ENCODE results near the gene DAZAP1.

Gene DAZAP1

GRCh38 chr19:1386945-1387683 lies 20.3 kb upstream of the DAZAP1 start:
- Histone ChIP-seq H3K36me3 (ENCODE audit: insufficient read depth, low read length) (no peaks in the 10 kb centered on the region), H3K79me2 (ENCODE audit: control insufficient read depth, insufficient read depth, low read length, unreplicated experiment) (peaks cover 8% of the 10 kb centered on the region), H3K27me3 (ENCODE audit: insufficient read depth, low read length) (no peaks in the 10 kb centered on the region), H3K4me1 (ENCODE audit: control insufficient read depth, insufficient read depth, low read length, unreplicated experiment) (no peaks in the 10 kb centered on the region), H3K27ac (ENCODE audit: low read depth, low read length) (no peak overlapping the region), H2AFZ (ENCODE audit: low read length, unreplicated experiment) (no peak overlapping the region), H3K4me3 (ENCODE audit: low read depth, low read length) (no peak overlapping the region)

GRCh38 chr19:1387684-1388636 lies 19.4 kb upstream of the DAZAP1 start:
- Histone ChIP-seq H2AFZ (ENCODE audit: low read length, unreplicated experiment) (no peak overlapping the region), H3K4me3 (ENCODE audit: low read depth, low read length) (no peak overlapping the region), H3K27me3 (ENCODE audit: insufficient read depth, low read length) (no peaks in the 10 kb centered on the region), H3K79me2 (ENCODE audit: control insufficient read depth, insufficient read depth, low read length, unreplicated experiment) (peaks cover 8% of the 10 kb centered on the region), H3K27ac (ENCODE audit: low read depth, low read length) (no peak overlapping the region), H3K4me1 (ENCODE audit: control insufficient read depth, insufficient read depth, low read length, unreplicated experiment) (no peaks in the 10 kb centered on the region), H3K36me3 (ENCODE audit: insufficient read depth, low read length) (0 out of 2 replicates have a peak, but pooled peaks cover 3% of the 10 kb centered on the region)

- Histone ChIP-seq H3K79me2 (ENCODE audit: control insufficient read depth, insufficient read depth, low read length, unreplicated experiment) (peaks cover 8% of the 10 kb centered on the region), H3K4me1 (ENCODE audit: control insufficient read depth, insufficient read depth, low read length, unreplicated experiment) (no peaks in the 10 kb centered on the region), H3K27ac (ENCODE audit: low read depth, low read length) (no peak overlapping the region), H3K27me3 (ENCODE audit: insufficient read depth, low read length) (no peaks in the 10 kb centered on the region), H2AFZ (ENCODE audit: low read length, unreplicated experiment) (no peak overlapping the region), H3K36me3 (ENCODE audit: insufficient read depth, low read length) (0 out of 2 replicates have a peak, but pooled peaks cover 3% of the 10 kb centered on the region), H3K4me3 (ENCODE audit: low read depth, low read length) (no peak overlapping the region)
Measured at GRCh38 chr19:1388637-1389026, 18.8 kb upstream of the DAZAP1 start.

- H3K27me3 ChIP-seq (ENCODE audit: insufficient read depth, low read length) = no peaks in the 10 kb centered on the region
- no peak overlapping the region for H3K27ac ChIP-seq (ENCODE audit: low read depth, low read length)
- peaks cover 2% of the 10 kb centered on the region for H3K79me2 ChIP-seq (ENCODE audit: control insufficient read depth, insufficient read depth, low read length, unreplicated experiment)
- no peak overlapping the region for H3K4me3 ChIP-seq (ENCODE audit: low read depth, low read length)
- H3K4me1 ChIP-seq (ENCODE audit: control insufficient read depth, insufficient read depth, low read length, unreplicated experiment) = no peaks in the 10 kb centered on the region
- 0 out of 2 replicates have a peak, but pooled peaks cover 3% of the 10 kb centered on the region for H3K36me3 ChIP-seq (ENCODE audit: insufficient read depth, low read length)
- H2AFZ ChIP-seq (ENCODE audit: low read length, unreplicated experiment) = no peak overlapping the region
Measured at GRCh38 chr19:1389033-1389940, 18.1 kb upstream of the DAZAP1 start.

GRCh38 chr19:1390890-1391423 lies 16.4 kb upstream of the DAZAP1 start:
- H2AFZ ChIP-seq (ENCODE audit: low read length, unreplicated experiment) = no peak overlapping the region
- H3K79me2 ChIP-seq (ENCODE audit: control insufficient read depth, insufficient read depth, low read length, unreplicated experiment) = no peaks in the 10 kb centered on the region
- H3K27me3 ChIP-seq (ENCODE audit: insufficient read depth, low read length) = no peaks in the 10 kb centered on the region
- H3K4me3 ChIP-seq (ENCODE audit: low read depth, low read length) = no peak overlapping the region
- H3K27ac ChIP-seq (ENCODE audit: low read depth, low read length) = no peak overlapping the region
- H3K4me1 ChIP-seq (ENCODE audit: control insufficient read depth, insufficient read depth, low read length, unreplicated experiment) = no peaks in the 10 kb centered on the region
- H3K36me3 ChIP-seq (ENCODE audit: insufficient read depth, low read length) = 0 out of 2 replicates have a peak, but pooled peaks cover 3% of the 10 kb centered on the region

- Histone ChIP-seq H3K27ac (ENCODE audit: low read depth, low read length) (no peak overlapping the region), H2AFZ (ENCODE audit: low read length, unreplicated experiment) (no peak overlapping the region), H3K79me2 (ENCODE audit: control insufficient read depth, insufficient read depth, low read length, unreplicated experiment) (no peaks in the 10 kb centered on the region), H3K4me3 (ENCODE audit: low read depth, low read length) (no peak overlapping the region), H3K4me1 (ENCODE audit: control insufficient read depth, insufficient read depth, low read length, unreplicated experiment) (no peaks in the 10 kb centered on the region), H3K27me3 (ENCODE audit: insufficient read depth, low read length) (no peaks in the 10 kb centered on the region), H3K36me3 (ENCODE audit: insufficient read depth, low read length) (0 out of 2 replicates have a peak, but pooled peaks cover 3% of the 10 kb centered on the region)
Measured at GRCh38 chr19:1392407-1392806, 15.0 kb upstream of the DAZAP1 start.

- H3K36me3 ChIP-seq (ENCODE audit: insufficient read depth, low read length) = 0 out of 2 replicates have a peak, but pooled peaks cover 3% of the 10 kb centered on the region
- H3K27me3 ChIP-seq (ENCODE audit: insufficient read depth, low read length) = no peaks in the 10 kb centered on the region
- H2AFZ ChIP-seq (ENCODE audit: low read length, unreplicated experiment) = no peak overlapping the region
- H3K4me1 ChIP-seq (ENCODE audit: control insufficient read depth, insufficient read depth, low read length, unreplicated experiment) = no peaks in the 10 kb centered on the region
- no peak overlapping the region for H3K27ac ChIP-seq (ENCODE audit: low read depth, low read length)
- H3K79me2 ChIP-seq (ENCODE audit: control insufficient read depth, insufficient read depth, low read length, unreplicated experiment) = no peaks in the 10 kb centered on the region
- H3K4me3 ChIP-seq (ENCODE audit: low read depth, low read length) = no peak overlapping the region
Measured at GRCh38 chr19:1392939-1393530, 14.4 kb upstream of the DAZAP1 start.

GRCh38 chr19:1393841-1394240 lies 13.5 kb upstream of the DAZAP1 start:
- H3K27me3 ChIP-seq (ENCODE audit: insufficient read depth, low read length) = no peaks in the 10 kb centered on the region
- no peaks in the 10 kb centered on the region for H3K4me1 ChIP-seq (ENCODE audit: control insufficient read depth, insufficient read depth, low read length, unreplicated experiment)
- no peaks in the 10 kb centered on the region for H3K79me2 ChIP-seq (ENCODE audit: control insufficient read depth, insufficient read depth, low read length, unreplicated experiment)
- H2AFZ ChIP-seq (ENCODE audit: low read length, unreplicated experiment) = no peak overlapping the region
- no peak overlapping the region for H3K4me3 ChIP-seq (ENCODE audit: low read depth, low read length)
- 0 out of 2 replicates have a peak, but pooled peaks cover 3% of the 10 kb centered on the region for H3K36me3 ChIP-seq (ENCODE audit: insufficient read depth, low read length)
- H3K27ac ChIP-seq (ENCODE audit: low read depth, low read length) = no peak overlapping the region

GRCh38 chr19:1394252-1395193 lies 12.9 kb upstream of the DAZAP1 start:
- no peaks in the 10 kb centered on the region for H3K27me3 ChIP-seq (ENCODE audit: insufficient read depth, low read length)
- 0 out of 2 replicates have a peak, but pooled peaks cover 3% of the 10 kb centered on the region for H3K36me3 ChIP-seq (ENCODE audit: insufficient read depth, low read length)
- no peaks in the 10 kb centered on the region for H3K4me1 ChIP-seq (ENCODE audit: control insufficient read depth, insufficient read depth, low read length, unreplicated experiment)
- no peak overlapping the region for H2AFZ ChIP-seq (ENCODE audit: low read length, unreplicated experiment)
- no peaks in the 10 kb centered on the region for H3K79me2 ChIP-seq (ENCODE audit: control insufficient read depth, insufficient read depth, low read length, unreplicated experiment)
- no peak overlapping the region for H3K4me3 ChIP-seq (ENCODE audit: low read depth, low read length)
- no peak overlapping the region for H3K27ac ChIP-seq (ENCODE audit: low read depth, low read length)

All from ACC112 (cell line).